ENCODE data around the gene AKAP10. TPM values are rescaled to one million over a fixed set of nuclear protein-coding genes. Genes with fewer than 3 reads are reported as not detected.

Gene AKAP10
- total and polyA plus RNA-seq, 12 donors, result 3.7 to 17.0 (median 13.8) TPM

GRCh38 chr17:20009302-20010098 lies 31.9 kb upstream of the AKAP10 start, which contains the start of gene SPECC1:
Gene SPECC1 (plus strand): TSS chr17:20009359. CDS start chr17:20096652, 87,293 bp downstream.
- ATAC-seq, result peak; percentile 45 to 99 (median 96)

DNA sequence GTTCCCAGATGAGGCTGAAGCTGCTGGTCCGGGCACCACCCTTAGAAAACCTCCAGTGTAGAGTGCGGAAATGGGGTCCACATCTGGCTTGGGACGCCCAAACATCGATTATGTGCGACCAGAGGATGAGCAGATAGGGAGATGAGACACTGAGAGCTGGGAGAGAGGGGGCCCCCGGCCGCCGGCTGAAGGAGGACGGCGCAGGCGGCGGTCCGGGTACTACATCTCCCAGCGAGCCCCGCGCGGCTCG lies 31.3 kb upstream of the AKAP10 start:
- no peak for DNase-seq
- peak overlapping the region; percentile 75 to 89 (median 79) for H3K4me3 ChIP-seq
- TF ChIP-seq CTCF (IDR thresholded peaks at IDR 0.05), result peak in 1 of 9 donors; percentile 99
- intact Hi-C loops (cut with DNase I), result loop anchor here in 7 of 10 donors (5.0 to 10.0 kb wide), 6 partner anchors 86 to 306 kb away; no protein-coding TSS in a partner anchor
- H3K4me1 ChIP-seq, result peaks cover 0 to 26% (median 12%) of the 10 kb centered on the region in 9 donors
- H3K27ac ChIP-seq, result peak overlapping the region in 9 of 10 donors; percentile 77 to 91 (median 87)
- H3K27me3 ChIP-seq, result peaks cover 0 to 64% (median 7%) of the 10 kb centered on the region in 7 donors
- no peaks in the 10 kb centered on the region for H3K9me3 ChIP-seq
- 0 to 1% methylated on average over 18 of the region's 18 CpGs for WGBS, 2 donors
- peak in 3 of 8 donors; percentile 92 to 98 (median 97) for ATAC-seq
- no peaks in the 10 kb centered on the region for H3K36me3 ChIP-seq

More at GRCh38 chr17:20009302-20010098, 31.9 kb upstream of the AKAP10 start, which contains the start of gene SPECC1:
- WGBS, 2 donors, result 0 to 1% methylated on average over 80 to 96 of the region's 96 CpGs
- H3K4me3 ChIP-seq, result peak within 1 kb of the TSS; percentile 75 to 89 (median 79)
- intact Hi-C loops (cut with DNase I), result loop anchor here in 9 of 10 donors (5.0 to 10.0 kb wide), 12 partner anchors 43 to 305 kb away; no protein-coding TSS in a partner anchor
- H3K36me3 ChIP-seq, result no peaks in the 10 kb centered on the region
- H3K9me3 ChIP-seq, result no peaks in the 10 kb centered on the region
- DNase-seq, result peak; percentile 74 to 87
- TF ChIP-seq CTCF (IDR thresholded peaks at IDR 0.05), result peak; percentile 38 to 100 (median 98)
- H3K4me1 ChIP-seq, result peaks cover 0 to 26% (median 12%) of the 10 kb centered on the region in 9 donors
- peak within 1 kb of the TSS; percentile 77 to 91 (median 86) for H3K27ac ChIP-seq
- H3K27me3 ChIP-seq, result peaks cover 0 to 59% (median 5%) of the 10 kb centered on the region in 7 donors

- WGBS, 2 donors, result 26 to 27% methylated on average over 35 of the region's 35 CpGs
- Histone ChIP-seq H3K36me3 (no peaks in the 10 kb centered on the region), H3K27ac (peak overlapping the region in 9 of 10 donors; percentile 77 to 91 (median 87)), H3K27me3 (peaks cover 0 to 68% (median 7%) of the 10 kb centered on the region in 7 donors), H3K9me3 (no peaks in the 10 kb centered on the region), H3K4me3 (peak overlapping the region; percentile 75 to 89 (median 79)), H3K4me1 (peaks cover 0 to 26% (median 12%) of the 10 kb centered on the region in 9 donors)
- DNase-seq, result peak; percentile 23 to 35
- intact Hi-C loops (cut with DNase I), result loop anchor here in 7 of 10 donors (5.0 to 10.0 kb wide), 6 partner anchors 86 to 306 kb away; no protein-coding TSS in a partner anchor
- no peak for TF ChIP-seq CTCF (IDR thresholded peaks at IDR 0.05)
- peak in 7 of 8 donors; percentile 27 to 74 (median 65) for ATAC-seq
Observed at GRCh38 chr17:20008242-20009051, 30.8 kb upstream of the AKAP10 start.

DNA sequence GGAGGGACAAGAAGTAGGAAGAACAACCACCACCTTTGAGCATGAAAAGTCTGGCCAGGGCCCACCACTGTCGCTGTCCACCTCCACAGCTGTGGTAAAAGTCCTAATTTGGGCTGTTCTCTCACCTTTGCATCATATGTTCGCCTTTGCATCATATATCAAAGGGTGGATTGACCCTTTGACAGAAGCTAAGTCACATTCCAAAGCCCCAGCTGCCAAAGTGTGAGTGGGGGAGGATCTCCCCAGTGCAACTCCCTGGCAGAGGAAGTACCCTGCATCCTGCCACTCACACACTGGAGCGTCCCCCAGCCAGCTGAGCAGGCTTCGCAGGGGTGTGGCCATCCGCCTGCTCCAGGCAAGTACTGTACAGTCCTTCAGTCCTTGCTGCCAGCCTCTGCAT lies 18.9 kb upstream of the AKAP10 start:
- intact Hi-C loops (cut with DNase I), result loop anchor here in 2 of 10 donors (10.0 kb wide), 2 partner anchors 218 to 318 kb away; no protein-coding TSS in a partner anchor
- WGBS, 2 donors, result 54 to 64% methylated on average over 5 of the region's 5 CpGs
- ATAC-seq, result no peak
- Histone ChIP-seq H3K4me3 (no peak overlapping the region), H3K9me3 (no peaks in the 10 kb centered on the region), H3K4me1 (peaks cover 0 to 6% (median 4%) of the 10 kb centered on the region in 9 donors), H3K27me3 (peaks cover 0 to 5% (median 0%) of the 10 kb centered on the region in 7 donors), H3K27ac (no peak overlapping the region), H3K36me3 (no peaks in the 10 kb centered on the region)
- TF ChIP-seq CTCF (IDR thresholded peaks at IDR 0.05), result no peak
- DNase-seq, result no peak
